IPS DF 6.9 (cell line): ENCODE data around the gene FAM170B.

Experiments used
- DNase-seq: peaks from one replicate; pipeline ENCODE4 v3.0.0-alpha.2; 2013; ENCODE audit warnings: low read depth, low spot score
- H3K27ac ChIP-seq: one replicate; pipeline ENCODE4 v1.5.1; 2013; ENCODE audit warnings: low read length, control low read depth
- H3K27me3 ChIP-seq: 2 replicates; pipeline ENCODE4 v1.6.1; 2013; ENCODE audit warnings: mild to moderate bottlenecking, low read length; ENCODE audit not compliant: control insufficient read depth, insufficient read depth
- H3K36me3 ChIP-seq: 2 replicates; pipeline ENCODE4 v1.6.1; 2013; ENCODE audit warnings: low read length; ENCODE audit not compliant: control insufficient read depth, insufficient read depth
- H3K4me1 ChIP-seq: 2 replicates; pipeline ENCODE4 v1.6.1; 2013; ENCODE audit warnings: low read length; ENCODE audit not compliant: control insufficient read depth, insufficient read depth
- H3K4me3 ChIP-seq: 2 replicates; pipeline ENCODE4 v1.5.1; 2013; ENCODE audit warnings: mild to moderate bottlenecking, low read length
- H3K9me3 ChIP-seq: 2 replicates; pipeline ENCODE4 v1.6.1; 2013; ENCODE audit warnings: low read length, inconsistent platforms; ENCODE audit not compliant: control insufficient read depth, insufficient read depth
- WGBS: extraction: QIAGEN DNeasy Blood & Tissue Kit; methylation state at CpG from one replicate; pipeline ENCODE4 v1.1.7; 2013; ENCODE audit warnings: mixed read lengths, missing lambda C conversion rate; ENCODE audit not compliant: insufficient read length, insufficient coverage; 5-methylcytosine and 5-hydroxymethylcytosine counted together

FAM170B gene

GRCh38 chr10:49105076-49105475, 28.7 kb downstream of the FAM170B start:
- H3K27ac ChIP-seq, result no peak overlapping the region
- no peaks in the 10 kb centered on the region for H3K9me3 ChIP-seq
- no peak for DNase-seq
- H3K4me3 ChIP-seq, result no peak overlapping the region
- H3K36me3 ChIP-seq, result no peaks in the 10 kb centered on the region
- H3K4me1 ChIP-seq, result no peaks in the 10 kb centered on the region
- no peaks in the 10 kb centered on the region for H3K27me3 ChIP-seq
- WGBS, result no CpG with 5 or more reads among the region's 4 CpGs

GRCh38 chr10:49104323-49104722, 29.5 kb downstream of the FAM170B start:
- Histone ChIP-seq H3K27me3 (no peaks in the 10 kb centered on the region), H3K9me3 (no peaks in the 10 kb centered on the region), H3K4me1 (no peaks in the 10 kb centered on the region), H3K36me3 (no peaks in the 10 kb centered on the region), H3K4me3 (no peak overlapping the region), H3K27ac (no peak overlapping the region)
- no CpG with 5 or more reads among the region's 5 CpGs for WGBS
- DNase-seq, result no peak

GRCh38 chr10:49103761-49104160, 30.1 kb downstream of the FAM170B start:
- no peak for DNase-seq
- H3K27me3 ChIP-seq, result no peaks in the 10 kb centered on the region
- H3K4me3 ChIP-seq, result no peak overlapping the region
- no peaks in the 10 kb centered on the region for H3K4me1 ChIP-seq
- WGBS, result no CpG with 5 or more reads among the region's 4 CpGs
- no peaks in the 10 kb centered on the region for H3K36me3 ChIP-seq
- H3K27ac ChIP-seq, result no peak overlapping the region
- no peaks in the 10 kb centered on the region for H3K9me3 ChIP-seq

- Histone ChIP-seq H3K4me3 (no peak overlapping the region), H3K27me3 (no peaks in the 10 kb centered on the region), H3K4me1 (no peaks in the 10 kb centered on the region), H3K9me3 (no peaks in the 10 kb centered on the region), H3K27ac (no peak overlapping the region), H3K36me3 (no peaks in the 10 kb centered on the region)
- no CpG with 5 or more reads among the region's 8 CpGs for WGBS
- DNase-seq, result no peak
Observed at GRCh38 chr10:49099046-49099445, 34.8 kb downstream of the FAM170B start.

- no CpG with 5 or more reads among the region's 8 CpGs for WGBS
- no peak overlapping the region for H3K4me3 ChIP-seq
- no peaks in the 10 kb centered on the region for H3K4me1 ChIP-seq
- DNase-seq, result no peak
- no peaks in the 10 kb centered on the region for H3K9me3 ChIP-seq
- no peaks in the 10 kb centered on the region for H3K36me3 ChIP-seq
- H3K27me3 ChIP-seq, result no peaks in the 10 kb centered on the region
- H3K27ac ChIP-seq, result no peak overlapping the region
Observed at GRCh38 chr10:49096890-49097445, 36.9 kb downstream of the FAM170B start.

- no peak overlapping the region for H3K4me3 ChIP-seq
- no peaks in the 10 kb centered on the region for H3K27me3 ChIP-seq
- no peaks in the 10 kb centered on the region for H3K4me1 ChIP-seq
- WGBS, result no CpG with 5 or more reads among the region's 4 CpGs
- H3K36me3 ChIP-seq, result no peaks in the 10 kb centered on the region
- no peaks in the 10 kb centered on the region for H3K9me3 ChIP-seq
- no peak overlapping the region for H3K27ac ChIP-seq
- DNase-seq, result no peak
Observed at GRCh38 chr10:49094646-49095045, 39.2 kb downstream of the FAM170B start.

- Histone ChIP-seq H3K4me3 (no peak overlapping the region), H3K9me3 (no peaks in the 10 kb centered on the region), H3K27me3 (no peaks in the 10 kb centered on the region), H3K36me3 (no peaks in the 10 kb centered on the region), H3K27ac (no peak overlapping the region), H3K4me1 (no peaks in the 10 kb centered on the region)
- WGBS, result no CpG with 5 or more reads among the region's 10 CpGs
- no peak for DNase-seq
Observed at GRCh38 chr10:49093922-49094321, 39.9 kb downstream of the FAM170B start.

GRCh38 chr10:49092477-49092876, 41.3 kb downstream of the FAM170B start:
- no peaks in the 10 kb centered on the region for H3K9me3 ChIP-seq
- H3K36me3 ChIP-seq, result no peaks in the 10 kb centered on the region
- no CpG with 5 or more reads among the region's 11 CpGs for WGBS
- H3K27ac ChIP-seq, result no peak overlapping the region
- no peak for DNase-seq
- no peaks in the 10 kb centered on the region for H3K4me1 ChIP-seq
- no peaks in the 10 kb centered on the region for H3K27me3 ChIP-seq
- no peak overlapping the region for H3K4me3 ChIP-seq

- Histone ChIP-seq H3K4me3 (no peak overlapping the region), H3K4me1 (no peaks in the 10 kb centered on the region), H3K36me3 (no peaks in the 10 kb centered on the region), H3K27ac (no peak overlapping the region), H3K9me3 (no peaks in the 10 kb centered on the region), H3K27me3 (no peaks in the 10 kb centered on the region)
- no peak for DNase-seq
- WGBS, result no CpG with 5 or more reads among the region's 13 CpGs
Observed at GRCh38 chr10:49091450-49092210, 42.2 kb downstream of the FAM170B start.

GRCh38 chr10:49090696-49091380, 43.0 kb downstream of the FAM170B start:
- Histone ChIP-seq H3K9me3 (no peaks in the 10 kb centered on the region; the same call in 1 of the 2 replicates), H3K27ac (no peak overlapping the region), H3K4me1 (no peaks in the 10 kb centered on the region), H3K36me3 (no peaks in the 10 kb centered on the region), H3K27me3 (no peaks in the 10 kb centered on the region), H3K4me3 (no peak overlapping the region)
- no CpG with 5 or more reads among the region's 6 CpGs for WGBS
- no peak for DNase-seq
